NOMO-1 treated with DMSO at 0.1 percent for 48 hours (cell line): Measurements from ENCODE around the gene PEPD.

Experiments
- DNase-seq: peaks from one replicate; lab custom pipeline; 2025; ENCODE audit not compliant: unreplicated experiment; lab: John Stamatoyannopoulos, UW

Gene PEPD

DNA sequence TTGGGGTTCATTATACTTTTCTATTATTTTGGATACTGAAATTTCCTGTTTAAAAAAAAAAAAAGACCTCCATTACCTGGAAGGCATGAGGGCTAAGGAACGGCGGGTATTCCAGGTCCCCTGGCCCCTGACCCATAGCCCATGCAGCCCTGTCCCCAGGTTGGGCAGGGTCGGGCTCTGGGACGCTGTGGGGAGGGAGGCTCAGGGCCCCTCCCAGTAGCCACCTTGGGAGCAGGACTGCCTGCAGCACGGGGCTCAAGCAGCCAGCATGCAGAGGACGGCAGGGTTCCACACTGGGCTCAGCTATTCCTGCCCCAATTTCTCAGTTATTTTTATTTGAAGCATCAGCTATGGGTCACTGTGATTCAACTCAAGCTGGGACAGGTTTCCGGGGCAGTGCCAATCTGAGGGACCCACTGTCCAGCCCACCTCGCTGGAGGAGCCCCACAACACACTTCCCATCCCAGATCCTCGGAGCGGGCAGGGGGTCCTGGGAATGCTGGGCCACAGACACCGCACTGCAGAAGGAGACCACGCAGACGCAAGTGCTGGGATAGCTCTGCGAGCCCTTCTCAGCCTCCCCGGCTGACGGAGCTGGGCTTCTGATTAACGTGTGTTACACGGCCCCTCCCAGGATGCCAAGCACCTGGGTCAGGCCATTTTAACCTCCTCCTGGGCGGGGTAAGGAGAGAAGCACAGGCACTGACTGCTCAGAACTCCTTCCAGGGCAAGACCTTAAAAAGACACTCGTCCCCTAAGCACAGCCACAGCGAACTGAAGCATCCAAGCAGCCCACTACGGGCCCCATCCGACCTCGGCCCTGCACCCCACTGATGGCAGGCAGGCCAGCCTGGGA lies 60.1 kb downstream of the PEPD start:
- DNase-seq: no peak

DNA sequence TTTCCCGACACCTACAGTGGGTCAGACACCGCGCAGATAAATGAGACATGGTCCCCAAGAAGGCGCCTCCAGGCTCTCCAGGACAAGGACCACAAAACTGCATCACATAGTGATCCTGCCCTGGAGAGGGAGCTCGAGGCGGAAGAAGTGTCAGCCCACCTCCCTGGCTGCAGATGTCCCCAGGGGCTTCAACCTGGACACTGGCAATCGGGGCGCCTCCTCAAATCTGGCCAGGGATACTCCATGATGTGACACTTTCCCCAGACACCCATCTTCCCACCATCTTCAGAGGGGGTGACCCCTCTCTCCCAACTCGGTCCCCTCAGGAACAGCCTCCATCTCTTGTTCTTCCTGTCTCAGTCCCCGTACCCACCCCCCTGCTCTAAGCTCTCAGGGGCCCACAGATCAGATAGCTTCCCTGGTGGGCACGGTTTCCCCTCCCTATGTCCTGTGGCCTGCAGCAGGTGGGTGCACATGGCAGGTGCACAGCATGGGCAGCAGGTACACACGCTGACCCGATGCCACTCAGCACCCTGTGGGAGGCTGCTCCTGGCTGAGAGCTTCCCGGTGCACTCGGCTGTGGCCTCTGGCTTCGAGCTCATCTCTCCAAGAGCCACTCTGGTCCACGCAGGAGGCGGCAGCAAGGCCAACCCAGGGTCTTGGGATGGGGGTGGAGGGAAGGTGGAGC lies 61.2 kb downstream of the PEPD start:
- DNase-seq: no peak

DNA sequence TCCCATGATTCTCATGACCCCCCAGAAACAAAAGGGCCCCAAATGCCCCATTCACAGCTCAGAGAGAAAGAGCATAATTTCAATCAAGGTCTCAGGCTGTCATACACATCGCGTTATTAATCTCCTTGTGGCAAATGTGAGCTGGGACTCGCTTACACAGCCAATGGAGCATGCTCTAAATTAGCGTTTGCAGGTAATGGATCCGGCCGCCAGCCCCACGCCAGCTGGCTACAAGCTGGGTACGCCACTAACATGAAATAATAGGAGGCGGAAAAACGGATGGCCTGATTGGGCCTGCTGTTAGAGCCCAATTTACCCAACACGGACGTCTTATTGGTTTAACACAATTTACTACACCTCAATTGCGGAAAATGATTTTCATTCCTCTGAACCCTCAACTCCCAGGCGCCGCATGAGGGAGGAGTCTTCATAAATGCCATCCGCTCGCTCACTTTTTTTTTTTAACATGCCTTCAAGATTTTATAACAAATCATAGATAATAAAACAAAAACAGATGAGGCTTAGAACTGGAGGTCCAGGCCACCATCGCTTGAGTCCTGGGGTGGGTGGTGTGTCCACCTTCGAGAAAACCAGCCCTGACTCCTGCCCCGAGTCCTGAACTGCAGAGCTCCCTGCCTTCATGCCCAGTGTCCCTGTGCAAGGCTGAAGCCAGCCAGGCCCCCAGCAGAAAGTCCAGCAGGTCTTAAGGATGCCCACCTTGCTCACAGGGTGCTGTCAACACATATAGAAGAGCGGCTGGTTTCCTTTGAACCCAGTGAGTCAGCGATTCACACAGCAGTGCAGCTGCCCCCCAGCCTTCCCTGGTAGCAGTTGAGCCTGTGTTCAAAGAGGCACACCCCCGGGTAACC lies 62.1 kb downstream of the PEPD start:
- DNase-seq: no peak

DNA sequence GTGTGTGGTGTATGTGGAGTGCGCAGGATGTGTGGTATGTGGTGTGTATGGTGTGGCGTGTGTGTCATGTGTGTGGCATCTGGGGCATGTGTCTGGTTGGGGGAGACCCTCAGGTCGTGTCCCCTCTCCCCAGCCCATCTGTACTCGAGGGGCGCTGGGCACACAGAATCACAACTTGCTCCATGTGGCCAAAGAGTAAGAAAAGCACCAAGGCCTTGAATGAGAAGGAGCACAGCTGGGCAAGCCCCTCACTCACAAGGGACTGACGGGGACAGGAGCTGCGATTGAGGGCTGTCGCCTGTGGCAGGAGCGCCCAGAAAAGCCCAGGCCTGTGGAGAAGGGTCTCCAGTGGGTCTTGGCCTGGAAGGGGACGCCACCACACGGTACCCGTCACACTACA lies 62.8 kb downstream of the PEPD start:
- DNase-seq: no peak

DNA sequence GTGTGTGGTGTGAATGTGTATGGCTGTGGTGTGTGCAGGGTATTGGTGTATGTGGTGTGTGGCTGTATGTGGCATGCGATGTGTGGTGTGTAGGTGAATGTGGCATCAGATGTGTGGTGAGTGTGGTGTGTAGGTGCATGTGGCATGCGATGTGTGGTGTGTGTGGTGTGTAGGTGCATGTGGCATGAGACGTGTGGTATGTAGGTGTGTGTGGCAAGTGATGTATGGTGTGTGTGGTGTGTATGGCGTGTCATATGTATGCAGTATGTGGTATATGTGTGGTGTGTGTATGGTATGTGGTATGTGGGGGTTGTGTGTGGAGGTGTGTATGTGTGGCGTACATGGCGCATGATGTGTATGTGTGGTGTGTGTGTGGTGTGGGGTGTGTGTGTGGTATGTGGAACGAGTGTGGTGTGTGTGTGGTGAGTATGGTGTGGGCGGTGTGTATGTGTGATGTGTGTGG lies 63.4 kb downstream of the PEPD start:
- DNase-seq: no peak

- DNase-seq: no peak
Measured at GRCh38 chr19:33456845-33457220, 64.8 kb downstream of the PEPD start.

DNA sequence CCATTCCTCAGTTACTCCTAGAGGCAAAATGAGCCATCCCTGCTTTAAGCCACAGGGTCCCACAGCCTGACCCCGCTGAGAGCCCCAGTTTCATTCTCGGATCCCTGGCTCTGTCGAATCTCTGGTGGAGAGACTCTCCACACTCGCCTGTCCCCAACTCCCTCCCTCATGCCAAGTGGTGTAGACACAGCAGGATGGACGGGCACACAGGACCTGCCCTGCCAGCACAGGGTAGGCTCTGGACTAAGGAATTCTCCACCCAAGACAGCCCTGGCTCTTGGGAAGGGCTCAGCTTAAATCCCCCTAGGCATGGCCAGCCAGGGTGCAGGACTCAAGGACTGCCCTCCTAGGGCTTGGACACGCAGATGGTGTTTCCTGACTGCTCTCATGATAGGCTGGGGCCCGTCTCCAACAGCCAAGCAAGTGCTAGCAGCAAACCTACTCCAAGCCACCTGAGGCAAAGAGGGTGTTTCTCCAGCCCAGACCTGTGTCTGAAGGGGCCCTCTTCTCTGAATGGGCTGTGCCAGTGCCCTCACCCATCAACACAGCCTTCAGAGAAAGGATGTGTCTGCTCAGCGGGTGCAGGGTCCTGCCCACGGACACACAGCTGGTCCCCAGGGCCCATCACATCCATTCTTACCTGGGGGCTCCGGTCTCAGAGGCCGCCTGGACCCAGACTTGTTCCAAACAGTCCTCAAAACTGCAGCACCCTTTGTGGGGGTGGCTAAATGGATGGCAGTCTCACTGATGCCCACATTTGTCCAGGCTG lies 65.3 kb downstream of the PEPD start:
- no peak for DNase-seq

DNA sequence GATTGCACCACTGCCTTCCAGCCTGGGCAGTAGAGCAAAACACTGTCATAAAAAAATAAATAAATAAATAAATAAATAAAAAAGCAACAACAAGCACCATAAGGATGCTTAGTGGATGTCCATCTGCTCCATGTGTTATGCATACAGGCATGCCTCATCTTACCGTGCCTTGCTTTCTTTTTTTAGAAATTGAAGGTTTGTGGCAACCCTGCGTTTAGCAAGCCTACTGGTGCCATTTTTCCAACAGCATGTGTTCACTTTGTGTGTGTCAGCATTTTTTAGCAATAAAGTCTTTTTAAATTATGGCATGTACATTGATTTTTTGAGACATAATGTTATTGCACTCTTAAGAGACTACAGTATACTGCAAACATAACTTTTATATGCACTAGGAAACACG lies 68.3 kb downstream of the PEPD start:
- no peak for DNase-seq

- no peak for DNase-seq
Measured at GRCh38 chr19:33450689-33451088, 70.9 kb downstream of the PEPD start.

GRCh38 chr19:33449799-33450198 lies 71.8 kb downstream of the PEPD start:
- DNase-seq: no peak

DNA sequence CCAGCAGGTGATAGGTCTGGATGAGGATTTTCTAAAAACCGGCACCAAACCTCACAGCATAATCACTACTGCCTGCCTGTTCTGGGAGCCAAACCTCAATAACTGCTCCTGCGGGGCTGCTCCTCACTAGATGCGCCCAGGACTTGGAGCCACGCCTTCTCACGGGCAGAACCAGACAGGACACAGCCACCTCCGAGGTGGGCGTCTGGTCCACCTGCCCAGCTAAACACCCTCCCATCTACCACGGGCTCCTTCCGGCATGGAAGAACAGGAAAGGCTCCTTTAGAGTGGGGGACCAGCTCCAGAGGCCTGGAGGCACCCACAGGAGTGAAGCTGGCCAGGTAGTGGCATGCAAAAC lies 73.5 kb downstream of the PEPD start:
- DNase-seq: no peak

DNA sequence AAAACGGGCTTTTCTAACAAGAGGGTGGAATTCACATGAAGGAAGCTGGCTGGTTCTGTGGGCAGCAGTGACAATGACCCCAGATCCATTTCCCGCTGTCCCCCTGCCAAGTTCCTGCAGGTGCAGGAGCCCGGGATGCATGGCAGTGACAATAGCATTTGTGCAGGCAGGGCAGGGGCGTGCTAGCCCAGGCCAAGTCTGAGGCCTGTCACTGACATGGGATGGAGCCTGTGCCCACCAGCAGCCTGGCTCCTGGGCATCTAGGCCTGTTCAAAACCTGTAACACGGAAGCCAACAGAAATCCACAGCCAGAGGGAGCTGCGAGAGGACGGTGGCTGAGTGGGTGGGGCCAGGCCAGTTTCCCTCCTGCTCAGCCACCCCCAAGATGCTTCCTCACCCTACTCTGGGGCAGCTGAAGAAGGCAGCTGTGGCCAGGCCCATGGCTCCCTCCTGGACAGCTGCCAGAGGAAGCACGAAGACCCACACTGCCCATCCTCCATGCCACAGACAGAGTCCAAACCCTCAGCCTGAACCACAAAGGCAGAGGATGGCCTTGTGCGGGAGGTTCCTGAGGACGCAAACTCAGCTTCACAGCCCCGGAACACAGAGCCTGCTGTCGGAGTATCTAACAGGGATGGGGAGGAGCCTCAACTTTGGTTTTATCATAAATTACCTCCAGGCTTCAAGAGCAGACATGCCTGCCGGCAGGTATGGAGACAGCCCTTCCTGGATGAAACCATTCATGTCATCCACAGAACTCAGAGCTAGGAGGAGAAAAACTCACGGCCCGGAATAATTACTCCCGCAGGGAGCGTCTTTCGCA lies 74.0 kb downstream of the PEPD start:
- DNase-seq: no peak

GRCh38 chr19:33446330-33447293 lies 75.0 kb downstream of the PEPD start:
- no peak for DNase-seq

DNA sequence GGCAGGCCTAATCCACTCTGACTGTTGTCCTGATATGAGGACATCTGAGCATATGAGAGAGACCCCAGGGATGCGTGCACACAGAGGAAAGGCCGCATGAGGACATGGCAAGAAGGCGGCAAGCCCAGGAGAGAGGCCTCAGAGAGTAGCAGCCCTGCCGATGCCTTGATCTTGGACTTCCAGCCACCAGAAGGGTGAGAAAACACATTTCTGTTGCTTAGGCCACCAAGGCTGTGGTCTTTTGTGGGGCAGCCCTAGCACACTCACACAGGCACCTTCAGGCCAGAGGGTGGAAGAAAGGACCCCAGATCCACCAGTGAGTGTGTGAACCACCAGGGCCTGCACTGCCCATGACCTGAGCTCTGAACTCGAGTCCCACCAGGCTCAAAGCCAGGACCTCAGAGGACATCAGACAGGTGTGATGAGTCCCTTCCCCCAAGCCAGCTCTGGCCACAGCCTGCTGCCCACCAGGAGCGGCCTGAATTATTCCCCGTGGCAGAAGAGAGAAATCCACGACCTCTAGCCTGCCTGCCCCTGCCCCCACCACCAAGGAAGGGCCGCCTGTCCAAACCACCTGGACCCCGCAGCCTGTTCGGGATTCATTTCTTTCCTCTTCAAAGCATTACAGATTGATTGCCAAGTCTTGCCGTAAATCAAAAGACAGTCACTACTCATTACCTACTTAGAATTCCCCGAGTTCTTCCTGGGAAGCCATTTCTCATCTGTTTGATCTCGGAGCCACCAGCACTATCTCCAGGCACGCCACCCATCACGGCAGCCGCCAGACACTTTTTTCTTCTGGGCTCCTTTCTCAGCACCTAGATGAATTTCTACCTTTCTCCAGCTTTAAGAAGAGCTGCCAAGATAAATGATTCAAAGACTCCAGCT lies 75.9 kb downstream of the PEPD start:
- no peak for DNase-seq

GRCh38 chr19:33444562-33445441 lies 76.8 kb downstream of the PEPD start:
- no peak for DNase-seq

GRCh38 chr19:33443638-33444561 lies 77.7 kb downstream of the PEPD start:
- DNase-seq: no peak
